ENCODE results near the gene SMC5. TPM values are rescaled to one million over a fixed set of nuclear protein-coding genes. Genes with fewer than 3 reads are reported as not detected.

The SMC5 gene
- total RNA-seq, 1 donor from 2014 or later, result 27.4 TPM

DNA sequence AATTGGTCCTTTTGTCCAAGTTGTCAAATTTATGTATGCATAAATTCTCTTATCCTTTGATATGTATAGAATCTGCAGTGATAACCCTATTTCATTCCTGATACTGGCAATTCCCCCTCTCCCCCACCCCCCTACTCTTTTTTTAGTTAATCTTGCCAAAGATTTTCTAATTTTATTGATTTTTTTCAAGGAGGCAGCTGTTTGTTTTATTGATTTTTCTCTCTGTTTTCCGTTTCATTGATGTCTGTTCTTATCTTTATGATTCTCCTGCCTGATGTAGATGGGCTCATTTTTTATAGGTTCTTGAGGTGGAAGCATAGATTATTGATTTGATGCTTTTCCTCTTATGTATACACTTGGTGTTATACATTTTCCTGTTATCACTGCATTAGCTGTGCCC is 34.4 kb downstream of the SMC5 start:
- no peak overlapping the region for H3K4me2 ChIP-seq (ENCODE audit: low read length)
- TF ChIP-seq, protein P1, sequence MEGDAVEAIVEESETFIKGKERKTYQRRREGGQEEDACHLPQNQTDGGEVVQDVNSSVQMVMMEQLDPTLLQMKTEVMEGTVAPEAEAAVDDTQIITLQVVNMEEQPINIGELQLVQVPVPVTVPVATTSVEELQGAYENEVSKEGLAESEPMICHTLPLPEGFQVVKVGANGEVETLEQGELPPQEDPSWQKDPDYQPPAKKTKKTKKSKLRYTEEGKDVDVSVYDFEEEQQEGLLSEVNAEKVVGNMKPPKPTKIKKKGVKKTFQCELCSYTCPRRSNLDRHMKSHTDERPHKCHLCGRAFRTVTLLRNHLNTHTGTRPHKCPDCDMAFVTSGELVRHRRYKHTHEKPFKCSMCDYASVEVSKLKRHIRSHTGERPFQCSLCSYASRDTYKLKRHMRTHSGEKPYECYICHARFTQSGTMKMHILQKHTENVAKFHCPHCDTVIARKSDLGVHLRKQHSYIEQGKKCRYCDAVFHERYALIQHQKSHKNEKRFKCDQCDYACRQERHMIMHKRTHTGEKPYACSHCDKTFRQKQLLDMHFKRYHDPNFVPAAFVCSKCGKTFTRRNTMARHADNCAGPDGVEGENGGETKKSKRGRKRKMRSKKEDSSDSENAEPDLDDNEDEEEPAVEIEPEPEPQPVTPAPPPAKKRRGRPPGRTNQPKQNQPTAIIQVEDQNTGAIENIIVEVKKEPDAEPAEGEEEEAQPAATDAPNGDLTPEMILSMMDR (IDR thresholded peaks at IDR 0.05; ENCODE audit: insufficient read depth, low read depth, low read length), result no peak
- no peak for TF ChIP-seq EZH2 (IDR thresholded peaks at IDR 0.05; ENCODE audit: insufficient read depth, low read length)
- Mint-ChIP-seq H3K4me3 (ENCODE audit: unreplicated experiment) (no peak overlapping the region), H3K27me3 (ENCODE audit: low read depth, unreplicated experiment) (no peaks in the 10 kb centered on the region), H3K36me3 (ENCODE audit: low read depth, unreplicated experiment) (peaks cover 15% of the 10 kb centered on the region), H3K27ac (ENCODE audit: unreplicated experiment) (no peak overlapping the region), H3K9me3 (ENCODE audit: unreplicated experiment) (no peaks in the 10 kb centered on the region), H3K4me1 (ENCODE audit: low read depth, unreplicated experiment) (no peaks in the 10 kb centered on the region)
- peaks cover 31% of the 10 kb centered on the region for H3K36me3 ChIP-seq (ENCODE audit: insufficient read depth, low read length)
- H3K4me3 ChIP-seq (ENCODE audit: insufficient read depth, low read depth, low read length), result no peak overlapping the region
- no peaks in the 10 kb centered on the region for H3K27me3 ChIP-seq (ENCODE audit: insufficient read depth, low read length)
- no peak for FAIRE-seq
- H3K27ac ChIP-seq (ENCODE audit: low read depth, low read length), result no peak overlapping the region
- peaks cover 74% of the 10 kb centered on the region for H3K79me2 ChIP-seq (ENCODE audit: insufficient read depth, low read length)
- H2AFZ ChIP-seq (ENCODE audit: low read depth, low read length), result no peak overlapping the region
- peaks cover 20% of the 10 kb centered on the region for H4K20me1 ChIP-seq (ENCODE audit: insufficient read depth, low read length)
- DNase-seq (ENCODE audit: low read depth), result no peak
- H3K9ac ChIP-seq (ENCODE audit: low read length), result no peak overlapping the region
- no peaks in the 10 kb centered on the region for H3K4me1 ChIP-seq (ENCODE audit: insufficient read depth, low read length)
- no peaks in the 10 kb centered on the region for H3K9me3 ChIP-seq (ENCODE audit: insufficient read depth, low read depth, low read length)

DNA sequence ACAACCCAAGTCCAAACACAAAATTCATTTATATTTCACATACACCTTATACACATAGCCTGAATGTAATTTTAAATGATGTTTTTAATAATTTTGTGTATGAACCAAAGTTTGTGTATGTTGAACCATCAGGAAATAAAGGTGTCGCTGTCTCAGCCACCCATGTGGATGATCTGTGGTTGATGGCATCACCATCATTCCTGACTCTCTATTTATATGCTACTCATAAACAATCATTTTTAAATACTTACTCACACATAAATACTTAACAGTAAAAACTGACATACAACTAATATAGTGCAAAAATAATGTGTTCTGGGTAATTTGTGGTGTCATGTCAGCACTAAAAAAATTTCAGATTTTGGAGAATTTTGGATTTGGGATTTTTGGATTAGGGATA is 38.4 kb downstream of the SMC5 start:
- DNase-seq (ENCODE audit: low read depth) (no peak), FAIRE-seq (no peak)
- H3K36me3 Mint-ChIP-seq (ENCODE audit: low read depth, unreplicated experiment), result peaks cover 15% of the 10 kb centered on the region
- H3K9me3 Mint-ChIP-seq (ENCODE audit: unreplicated experiment), result no peaks in the 10 kb centered on the region
- Histone ChIP-seq H3K9me3 (ENCODE audit: insufficient read depth, low read depth, low read length) (no peaks in the 10 kb centered on the region), H3K79me2 (ENCODE audit: insufficient read depth, low read length) (peaks cover 59% of the 10 kb centered on the region), H3K27me3 (ENCODE audit: insufficient read depth, low read length) (no peaks in the 10 kb centered on the region), H3K36me3 (ENCODE audit: insufficient read depth, low read length) (peaks cover 36% of the 10 kb centered on the region), H3K4me3 (ENCODE audit: insufficient read depth, low read depth, low read length) (no peak overlapping the region), H3K27ac (ENCODE audit: low read depth, low read length) (no peak overlapping the region), H2AFZ (ENCODE audit: low read depth, low read length) (no peak overlapping the region), H3K4me2 (ENCODE audit: low read length) (no peak overlapping the region), H3K9ac (ENCODE audit: low read length) (no peak overlapping the region), H3K4me1 (ENCODE audit: insufficient read depth, low read length) (no peaks in the 10 kb centered on the region), H4K20me1 (ENCODE audit: insufficient read depth, low read length) (peaks cover 9% of the 10 kb centered on the region)
- no peak overlapping the region for H3K4me3 Mint-ChIP-seq (ENCODE audit: unreplicated experiment)
- H3K27ac Mint-ChIP-seq (ENCODE audit: unreplicated experiment), result no peak overlapping the region
- TF ChIP-seq, protein P1 (IDR thresholded peaks at IDR 0.05; ENCODE audit: insufficient read depth, low read depth, low read length), result no peak
- no peak for TF ChIP-seq EZH2 (IDR thresholded peaks at IDR 0.05; ENCODE audit: insufficient read depth, low read length)
- no peaks in the 10 kb centered on the region for H3K4me1 Mint-ChIP-seq (ENCODE audit: low read depth, unreplicated experiment)
- no peaks in the 10 kb centered on the region for H3K27me3 Mint-ChIP-seq (ENCODE audit: low read depth, unreplicated experiment)

DNA sequence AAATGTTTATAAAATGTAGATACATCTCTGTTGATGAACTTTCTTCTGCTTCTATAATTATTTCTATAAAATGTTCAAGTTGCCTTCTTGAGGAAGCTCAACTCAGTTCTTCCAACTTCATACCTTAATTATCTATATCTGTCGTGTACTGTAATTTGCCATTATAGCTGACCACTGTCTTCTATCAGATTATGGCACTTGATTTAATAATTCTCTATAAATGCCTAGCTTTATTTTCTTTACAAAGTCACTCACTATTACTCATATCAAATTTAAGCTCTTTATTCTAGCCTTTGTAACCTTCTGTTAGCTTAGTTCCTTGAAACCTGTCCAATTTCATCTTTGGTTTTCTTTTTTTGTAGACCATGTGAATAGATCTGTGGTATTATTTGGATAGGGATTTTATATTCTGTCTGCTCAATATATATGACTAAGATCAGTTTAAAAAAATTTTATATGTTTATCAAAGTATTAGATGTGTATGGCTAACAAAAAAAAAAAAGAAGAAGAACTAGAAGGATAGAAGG is 39.5 kb downstream of the SMC5 start:
- Histone ChIP-seq H3K4me1 (ENCODE audit: insufficient read depth, low read length) (no peaks in the 10 kb centered on the region), H3K27me3 (ENCODE audit: insufficient read depth, low read length) (no peaks in the 10 kb centered on the region), H3K27ac (ENCODE audit: low read depth, low read length) (no peak overlapping the region), H3K79me2 (ENCODE audit: insufficient read depth, low read length) (peaks cover 48% of the 10 kb centered on the region), H3K36me3 (ENCODE audit: insufficient read depth, low read length) (peaks cover 39% of the 10 kb centered on the region), H4K20me1 (ENCODE audit: insufficient read depth, low read length) (peaks cover 9% of the 10 kb centered on the region), H2AFZ (ENCODE audit: low read depth, low read length) (no peak overlapping the region), H3K9ac (ENCODE audit: low read length) (no peak overlapping the region), H3K4me3 (ENCODE audit: insufficient read depth, low read depth, low read length) (no peak overlapping the region), H3K9me3 (ENCODE audit: insufficient read depth, low read depth, low read length) (no peaks in the 10 kb centered on the region), H3K4me2 (ENCODE audit: low read length) (no peak overlapping the region)
- H3K4me3 Mint-ChIP-seq (ENCODE audit: unreplicated experiment), result no peak overlapping the region
- TF ChIP-seq EZH2 (IDR thresholded peaks at IDR 0.05; ENCODE audit: insufficient read depth, low read length), result no peak
- TF ChIP-seq, protein P1 (IDR thresholded peaks at IDR 0.05; ENCODE audit: insufficient read depth, low read depth, low read length), result no peak
- no peaks in the 10 kb centered on the region for H3K9me3 Mint-ChIP-seq (ENCODE audit: unreplicated experiment)
- H3K4me1 Mint-ChIP-seq (ENCODE audit: low read depth, unreplicated experiment), result no peaks in the 10 kb centered on the region
- no peaks in the 10 kb centered on the region for H3K27me3 Mint-ChIP-seq (ENCODE audit: low read depth, unreplicated experiment)
- H3K27ac Mint-ChIP-seq (ENCODE audit: unreplicated experiment), result no peak overlapping the region
- peaks cover 12% of the 10 kb centered on the region for H3K36me3 Mint-ChIP-seq (ENCODE audit: low read depth, unreplicated experiment)
- FAIRE-seq (no peak), DNase-seq (ENCODE audit: low read depth) (no peak)
